Panc1 (cell line): Measurements from ENCODE around the gene ZFHX3. TPM values are rescaled to one million over a fixed set of nuclear protein-coding genes. Genes with fewer than 3 reads are reported as not detected.

ENCODE experiments used
- ATAC-seq: fragments of 200-7000 bp; cut with Tn5 transposase; 2 replicates; pipeline ENCODE4 v1.9.1; 2020; ENCODE audit warnings: mild to moderate bottlenecking, moderate library complexity
- BruUV-seq: library from RNA; stranded (reverse); fragments of 400-500 nt; replicated peaks from 2 replicates; lab custom pipeline; 2021; lab: Mats Ljungman, UMichigan
- CTCF ChIA-PET: fragments of 300-600 bp; sonication (Branson Sonifier 250); formaldehyde crosslinking; loops from one replicate; lab custom pipeline; 2022; ENCODE audit warnings: antibody characterized with exemption; lab: Charles Lee
- POLR2A ChIA-PET: fragments of 300-600 bp; sonication (Branson Sonifier 250); formaldehyde crosslinking; loops from one replicate; lab custom pipeline; 2022; ENCODE audit warnings: antibody characterized with exemption; lab: Charles Lee
- DNase-seq: peaks from one replicate; pipeline ENCODE4 v3.0.0-alpha.2; 2010; ENCODE audit warnings: low read depth, low spot score
- H3K27ac ChIP-seq: 2 replicates; pipeline ENCODE4 v1.5.1; 2011; ENCODE audit warnings: mild to moderate bottlenecking, low read length, inconsistent platforms
- H3K27me3 ChIP-seq: fragments of 200-500 bp; sonication (Bioruptor generic); 2 replicates; pipeline ENCODE4 v1.6.0; 2014; ENCODE audit warnings: low read length, inconsistent platforms; ENCODE audit not compliant: control insufficient read depth, insufficient read depth
- H3K36me3 ChIP-seq: fragments of 200-500 bp; sonication (Bioruptor generic); 2 replicates; pipeline ENCODE4 v1.5.1; 2014; ENCODE audit warnings: inconsistent platforms, mild to moderate bottlenecking, low read length, moderate library complexity; ENCODE audit not compliant: control insufficient read depth, insufficient read depth
- H3K4me1 ChIP-seq: 2 replicates; pipeline ENCODE4 v1.5.1; 2011; ENCODE audit warnings: inconsistent platforms, mild to moderate bottlenecking, low read length, moderate library complexity; ENCODE audit not compliant: control insufficient read depth, insufficient read depth
- H3K4me3 ChIP-seq, 2 experiments: 2 replicates each; pipeline ENCODE4 v1.5.1; 2011 to 2012; ENCODE audit warnings: low read depth in 2 of 2, low read length in 2 of 2, mild to moderate bottlenecking in 2 of 2, inconsistent platforms in 1 of 2, moderate library complexity in 1 of 2
- H3K9me3 ChIP-seq: fragments of 200-500 bp; sonication (Bioruptor generic); 2 replicates; pipeline ENCODE4 v1.5.1; 2014; ENCODE audit warnings: low read depth, mild to moderate bottlenecking, inconsistent platforms, low read length, moderate library complexity; ENCODE audit not compliant: control insufficient read depth, insufficient read depth
- CTCF ChIP-seq: fragments of 450-650 bp; IDR thresholded peaks from 2 replicates; pipeline ENCODE4 v1.5.1; 2017; ENCODE audit warnings: mild to moderate bottlenecking
- POLR2AphosphoS5 ChIP-seq: IDR thresholded peaks from 2 replicates; pipeline ENCODE4 v1.6.1; 2012; ENCODE audit warnings: mild to moderate bottlenecking, low read depth, low read length, moderate library complexity
- REST ChIP-seq, 2 experiments: IDR thresholded peaks; 2 replicates each; pipeline ENCODE4 v1.6.1; 2011 to 2012; ENCODE audit warnings: low read depth in 2 of 2, control low read depth in 1 of 2, low read length in 1 of 2, mild to moderate bottlenecking in 1 of 2, moderate library complexity in 1 of 2; ENCODE audit not compliant: insufficient read depth in 1 of 2
- SIN3A ChIP-seq: IDR thresholded peaks from 2 replicates; pipeline ENCODE4 v1.6.1; 2012; ENCODE audit warnings: low read depth, mild to moderate bottlenecking, low read length, moderate library complexity, borderline replicate concordance; ENCODE audit not compliant: insufficient read depth
- TCF7L2 ChIP-seq: IDR thresholded peaks from 2 replicates; pipeline ENCODE4 v1.6.1; 2011; ENCODE audit warnings: mild to moderate bottlenecking, low read depth, low read length, inconsistent platforms
- in situ Hi-C: cut with HindIII; loops from 2 replicates; pipeline ENCODE4 v1.10.0; 2016; ENCODE audit warnings: low sequenced_read_pairs, low pct_unique_long_range_greater_than_20kb
- intact Hi-C: fragments of 100-400 bp; cut with micrococcal nuclease; formaldehyde crosslinking; loops from one replicate; pipeline ENCODE4 v1.10.0; 2022; ENCODE audit not compliant: unreplicated experiment
- total RNA-seq: library from RNA; stranded (reverse); gene quantifications from one replicate; pipeline ENCODE4 v1.2.1, GENCODE V29; 2021; ENCODE audit not compliant: unreplicated experiment

The ZFHX3 gene
- total RNA-seq, 1 experiment from 2014 or later: 7.1 TPM

GRCh38 chr16:73043828-73044467 is 4.0 kb downstream of the ZFHX3 start:
- intact Hi-C loops: loop anchor here (10.0 kb wide), 1 partner anchor 209 kb away; no protein-coding TSS in a partner anchor
- no peak for TF ChIP-seq REST (IDR thresholded peaks at IDR 0.05; ENCODE audit: insufficient read depth in 1 of 2, low read depth in 2 of 2, low read length in 1 of 2)
- no peak for TF ChIP-seq POLR2AphosphoS5
- TF ChIP-seq TCF7L2: no peak
- TF ChIP-seq CTCF: no peak
- no peak for TF ChIP-seq SIN3A
- DNase-seq: no peak
- in situ Hi-C loops: no loop called here
- no peak for ATAC-seq
- Histone ChIP-seq H3K27ac (no peak overlapping the region), H3K36me3 (no peaks in the 10 kb centered on the region), H3K4me1 (peaks cover 22% of the 10 kb centered on the region), H3K27me3 (no peaks in the 10 kb centered on the region), H3K9me3 (no peaks in the 10 kb centered on the region), H3K4me3 (no peak overlapping the region)
- POLR2A ChIA-PET: interaction anchor here (0.6 kb wide), 1 partner anchor 66 kb away, joined by 3 read pairs; no protein-coding TSS in a partner anchor
- BruUV-seq: no TSS peak
- CTCF ChIA-PET: no interaction called here

GRCh38 chr16:73042807-73043206 is 5.1 kb downstream of the ZFHX3 start:
- ATAC-seq (no peak), DNase-seq (no peak)
- in situ Hi-C loops: no loop called here
- Histone ChIP-seq H3K36me3 (no peaks in the 10 kb centered on the region), H3K27ac (no peak overlapping the region), H3K4me1 (peaks cover 18% of the 10 kb centered on the region), H3K27me3 (no peaks in the 10 kb centered on the region), H3K9me3 (no peaks in the 10 kb centered on the region), H3K4me3 (no peak overlapping the region)
- intact Hi-C loops: loop anchor here (10.0 kb wide), 1 partner anchor 208 kb away; no protein-coding TSS in a partner anchor
- ChIA-PET POLR2A (no interaction called here), CTCF (interaction anchor here (0.6 kb wide), 1 partner anchor 12 kb away, joined by 9 read pairs; no protein-coding TSS in a partner anchor)
- BruUV-seq: no TSS peak
- no peak for TF ChIP-seq POLR2AphosphoS5
- no peak for TF ChIP-seq TCF7L2
- no peak for TF ChIP-seq REST (IDR thresholded peaks at IDR 0.05; ENCODE audit: insufficient read depth in 1 of 2, low read depth in 2 of 2, low read length in 1 of 2)
- TF ChIP-seq CTCF: no peak
- TF ChIP-seq SIN3A: no peak
